Endothelial cell (in vitro differentiated cells): ENCODE data around the gene RBM38. TPM values are rescaled to one million over a fixed set of nuclear protein-coding genes. Genes with fewer than 3 reads are reported as not detected.
"Not testable (repeated sequence)": the region's sequence is repeated elsewhere in the genome, so short reads cannot be mapped to it uniquely, and the experiment has no call there.

Source experiments
- DNase-seq: peaks from one replicate; pipeline ENCODE4 v3.0.0; 2021; ENCODE audit warnings: low spot score
- H3K27ac Mint-ChIP-seq: one replicate; pipeline ENCODE4 v1.8.0; 2021; ENCODE audit warnings: mixed read lengths, inconsistent platforms; ENCODE audit not compliant: unreplicated experiment
- H3K27me3 Mint-ChIP-seq: one replicate; pipeline ENCODE4 v1.8.0; 2021; ENCODE audit warnings: mild to moderate bottlenecking, moderate library complexity, mixed read lengths, inconsistent platforms; ENCODE audit not compliant: unreplicated experiment
- H3K36me3 Mint-ChIP-seq: one replicate; pipeline ENCODE4 v1.8.0; 2021; ENCODE audit warnings: mild to moderate bottlenecking, low read depth, mixed read lengths, inconsistent platforms; ENCODE audit not compliant: unreplicated experiment
- H3K4me1 Mint-ChIP-seq: one replicate; pipeline ENCODE4 v1.8.0; 2021; ENCODE audit warnings: mild to moderate bottlenecking, mixed read lengths, inconsistent platforms; ENCODE audit not compliant: unreplicated experiment
- H3K4me3 Mint-ChIP-seq: one replicate; pipeline ENCODE4 v1.8.0; 2021; ENCODE audit warnings: mild to moderate bottlenecking, mixed read lengths, inconsistent platforms; ENCODE audit not compliant: unreplicated experiment
- H3K9me3 Mint-ChIP-seq: one replicate; pipeline ENCODE4 v1.8.0; 2021; ENCODE audit warnings: mixed read lengths, inconsistent platforms; ENCODE audit not compliant: unreplicated experiment
- CTCF ChIP-seq: fragments of 200-600 bp; sonication (generic); IDR thresholded peaks from one replicate; pipeline ENCODE4 v1.5.0; 2021; ENCODE audit warnings: antibody characterized with exemption; ENCODE audit not compliant: unreplicated experiment
- total RNA-seq: library from RNA; stranded (reverse); fragmentation: NEBNext Ultra II Directional; extraction: Animal tissue kit (Norgen Biotek cat#: 25700); gene quantifications from one replicate; pipeline ENCODE4 v1.2.1, GENCODE V29; 2021; ENCODE audit not compliant: unreplicated experiment

The RBM38 gene
- total RNA-seq, 1 donor from 2014 or later = 23.6 TPM

- H3K4me3 Mint-ChIP-seq = no peak overlapping the region
- no peak for DNase-seq
- TF ChIP-seq CTCF = no peak
- peaks cover 9% of the 10 kb centered on the region for H3K27me3 Mint-ChIP-seq
- H3K36me3 Mint-ChIP-seq = no peaks in the 10 kb centered on the region
- no peak overlapping the region for H3K27ac Mint-ChIP-seq
- no peaks in the 10 kb centered on the region for H3K4me1 Mint-ChIP-seq
- no peaks in the 10 kb centered on the region for H3K9me3 Mint-ChIP-seq
Observed at GRCh38 chr20:57416296-57417022, 25.3 kb downstream of the RBM38 start.

- no peaks in the 10 kb centered on the region for H3K4me1 Mint-ChIP-seq
Observed at GRCh38 chr20:57417051-57417689, 26.0 kb downstream of the RBM38 start.

GRCh38 chr20:57417830-57418780, 26.9 kb downstream of the RBM38 start:
- Mint-ChIP-seq H3K4me3 (no peak overlapping the region), H3K36me3 (no peaks in the 10 kb centered on the region), H3K27ac (no peak overlapping the region), H3K4me1 (no peaks in the 10 kb centered on the region), H3K9me3 (no peaks in the 10 kb centered on the region), H3K27me3 (peaks cover 9% of the 10 kb centered on the region)
- no peak for TF ChIP-seq CTCF
- DNase-seq = no peak

More at GRCh38 chr20:57417051-57417689, 26.0 kb downstream of the RBM38 start:
- no peak for TF ChIP-seq CTCF
- no peaks in the 10 kb centered on the region for H3K36me3 Mint-ChIP-seq
- H3K4me3 Mint-ChIP-seq = no peak overlapping the region
- peaks cover 9% of the 10 kb centered on the region for H3K27me3 Mint-ChIP-seq
- no peak overlapping the region for H3K27ac Mint-ChIP-seq
- DNase-seq = no peak
- H3K9me3 Mint-ChIP-seq = no peaks in the 10 kb centered on the region

- H3K27ac Mint-ChIP-seq = not testable (repeated sequence)
Observed at GRCh38 chr20:57419479-57419878, 28.3 kb downstream of the RBM38 start.

GRCh38 chr20:57420571-57421252, 29.5 kb downstream of the RBM38 start:
- Mint-ChIP-seq H3K4me3 (no peak overlapping the region), H3K4me1 (no peaks in the 10 kb centered on the region), H3K36me3 (no peaks in the 10 kb centered on the region), H3K9me3 (no peaks in the 10 kb centered on the region), H3K27ac (no peak overlapping the region), H3K27me3 (peaks cover 8% of the 10 kb centered on the region)
- no peak for TF ChIP-seq CTCF
- no peak for DNase-seq

More at GRCh38 chr20:57419479-57419878, 28.3 kb downstream of the RBM38 start:
- not testable (repeated sequence) for H3K4me3 Mint-ChIP-seq, H3K9me3 Mint-ChIP-seq, DNase-seq, H3K36me3 Mint-ChIP-seq, H3K27me3 Mint-ChIP-seq, H3K4me1 Mint-ChIP-seq
